B cell (primary cell): Measurements from ENCODE around the gene NUB1. TPM values are rescaled to one million over a fixed set of nuclear protein-coding genes. Genes with fewer than 3 reads are reported as not detected.

Experiments
- ATAC-seq: fragments of 200-7000 bp; cut with Tn5 transposase; one replicate; pipeline ENCODE4 v1.10.0; 2021; ENCODE audit warnings: low read depth, mild to moderate bottlenecking, moderate number of reproducible peaks, moderate library complexity
- CTCF ChIA-PET: fragments of 350-600 bp; sonication (Branson Sonifier 250); formaldehyde crosslinking; loops from one replicate; lab custom pipeline; 2021; ENCODE audit warnings: antibody characterized with exemption, inconsistent platforms; lab: Charles Lee
- POLR2A ChIA-PET: fragments of 350-600 bp; sonication (Branson Sonifier 250); formaldehyde crosslinking; loops from one replicate; lab custom pipeline; 2021; ENCODE audit warnings: antibody characterized with exemption; lab: Charles Lee
- DNase-seq: peaks from one replicate; pipeline ENCODE4 v3.0.0; 2013
- H2AFZ ChIP-seq: 2 replicates; pipeline ENCODE4 v1.6.1; 2012; ENCODE audit warnings: mild to moderate bottlenecking, low read depth, low read length; ENCODE audit not compliant: insufficient read depth, poor library complexity, severe bottlenecking
- H3K27ac ChIP-seq, 2 donors: 1 replicate in 1 of 2; 2 replicates in 1 of 2; pipeline ENCODE4 v1.5.1; 2012 to 2013; ENCODE audit warnings: low read length in 2 of 2, mild to moderate bottlenecking in 2 of 2, moderate library complexity in 1 of 2
- H3K27me3 ChIP-seq, 4 experiments: fragments of 200-600 bp in 1 of 4; sonication (generic) in 1 of 4; replicated peaks in 1 of 4; 1 replicate in 2 of 4; 2 replicates in 2 of 4; pipeline versions ENCODE4 v1.6.1 to v1.7.0; 2013 to 2016; ENCODE audit warnings: low read length in 3 of 4, mild to moderate bottlenecking in 2 of 4, mixed read lengths in 1 of 4, moderate library complexity in 1 of 4; ENCODE audit not compliant: insufficient read depth in 4 of 4, control insufficient read depth in 3 of 4; ENCODE audit errors: control extremely low read depth in 1 of 4
- H3K36me3 ChIP-seq, 2 experiments: replicated peaks in 1 of 2; 1 replicate in 1 of 2; 2 replicates in 1 of 2; pipeline versions ENCODE4 v1.6.1 to v1.7.1; 2013; ENCODE audit warnings: low read length in 1 of 2; ENCODE audit not compliant: insufficient read depth in 2 of 2, control insufficient read depth in 1 of 2; ENCODE audit errors: control extremely low read depth in 1 of 2, extremely low read depth in 1 of 2
- H3K4me1 ChIP-seq, 2 donors: fragments of 200-600 bp in 1 of 2; sonication (generic) in 1 of 2; 1 replicate in 1 of 2; 2 replicates in 1 of 2; pipeline versions ENCODE4 v1.5.1 to v1.6.1; 2013 to 2017; ENCODE audit warnings: low read length in 2 of 2; ENCODE audit not compliant: control insufficient read depth in 2 of 2, insufficient read depth in 2 of 2
- H3K4me2 ChIP-seq: replicated peaks from 2 replicates; pipeline ENCODE3; 2012; ENCODE audit warnings: mild to moderate bottlenecking, low read depth, low read length; ENCODE audit not compliant: poor library complexity, severe bottlenecking
- H3K4me3 ChIP-seq, 5 experiments: fragments of 200-600 bp in 1 of 5; sonication (generic) in 1 of 5; 1 replicate in 3 of 5; 2 replicates in 2 of 5; pipeline versions ENCODE4 v1.5.1 to v1.7.0; 2011 to 2016; ENCODE audit warnings: low read length in 4 of 5, mild to moderate bottlenecking in 4 of 5, low read depth in 2 of 5, control low read depth in 1 of 5, moderate library complexity in 1 of 5; ENCODE audit not compliant: insufficient read depth in 1 of 5; ENCODE audit errors: control extremely low read depth in 1 of 5, extremely low read depth in 1 of 5
- H3K79me2 ChIP-seq: fragments of 200-600 bp; sonication (generic); one replicate; pipeline ENCODE4 v1.6.0; 2016; ENCODE audit warnings: low read length; ENCODE audit not compliant: control insufficient read depth, insufficient read depth
- H3K9ac ChIP-seq: fragments of 200-600 bp; sonication (generic); 2 replicates; pipeline ENCODE4 v1.6.1; 2017; ENCODE audit warnings: mild to moderate bottlenecking, low read length, moderate library complexity
- H3K9me3 ChIP-seq, 3 donors: one replicate each; pipeline versions ENCODE4 v1.6.1 to v1.7.1; 2013; ENCODE audit warnings: low read length in 2 of 3; ENCODE audit not compliant: control insufficient read depth in 2 of 3, insufficient read depth in 1 of 3; ENCODE audit errors: control extremely low read depth in 1 of 3
- H4K20me1 ChIP-seq: 2 replicates; pipeline ENCODE4 v1.6.0; 2012; ENCODE audit warnings: mild to moderate bottlenecking, low read length; ENCODE audit not compliant: insufficient read depth, control insufficient read depth, poor library complexity, severe bottlenecking
- H3K27ac Mint-ChIP-seq: one replicate; pipeline ENCODE4 v1.8.0; 2021; ENCODE audit warnings: mixed read lengths
- H3K27me3 Mint-ChIP-seq: one replicate; pipeline ENCODE4 v1.8.0; 2021; ENCODE audit warnings: mixed read lengths
- H3K4me1 Mint-ChIP-seq: one replicate; pipeline ENCODE4 v1.8.0; 2021; ENCODE audit warnings: mixed read lengths
- H3K4me3 Mint-ChIP-seq: one replicate; pipeline ENCODE4 v1.8.0; 2021; ENCODE audit warnings: mixed read lengths
- H3K9me3 Mint-ChIP-seq: one replicate; pipeline ENCODE4 v1.8.0; 2022; ENCODE audit warnings: mixed read lengths; ENCODE audit not compliant: insufficient read depth
- CTCF ChIP-seq: fragments of 200-600 bp; IDR thresholded peaks from one replicate; pipeline ENCODE4 v1.8.0; 2022; ENCODE audit warnings: antibody characterized with exemption, mild to moderate bottlenecking
- EZH2 ChIP-seq: IDR thresholded peaks from 2 replicates; pipeline ENCODE4 v1.6.1; 2012; ENCODE audit warnings: borderline replicate concordance, low read depth, mild to moderate bottlenecking, moderate library complexity, low read length; ENCODE audit not compliant: insufficient read depth, poor library complexity, severe bottlenecking
- WGBS: methylation state at CpG from one replicate; pipeline ENCODE4 v1.1.5; 2013; ENCODE audit warnings: missing lambda C conversion rate; ENCODE audit not compliant: insufficient coverage; 5-methylcytosine and 5-hydroxymethylcytosine counted together
- intact Hi-C: fragments of 100-400 bp; cut with micrococcal nuclease; formaldehyde crosslinking; loops from one replicate; pipeline ENCODE4 v1.10.0; 2022
- polyA plus RNA-seq: library from polyadenylated mRNA; depleted of rRNA; stranded (reverse); fragments of >200 nt; gene quantifications from 2 replicates; pipeline ENCODE4 v1.2.3, GENCODE V29; 2012
- total RNA-seq, 2 donors: library from RNA; stranded (reverse); fragments of 120-200 nt in 1 of 2; gene quantifications; 1 replicate in 1 of 2; 2 replicates in 1 of 2; pipeline versions ENCODE4 v1.2.3 to v1.2.4, GENCODE V29; 2013 to 2022

NUB1 gene
- total and polyA plus RNA-seq, 2 donors (not counting 1 experiment from before 2014, with no cell fraction given): 55.0 to 104 TPM

DNA sequence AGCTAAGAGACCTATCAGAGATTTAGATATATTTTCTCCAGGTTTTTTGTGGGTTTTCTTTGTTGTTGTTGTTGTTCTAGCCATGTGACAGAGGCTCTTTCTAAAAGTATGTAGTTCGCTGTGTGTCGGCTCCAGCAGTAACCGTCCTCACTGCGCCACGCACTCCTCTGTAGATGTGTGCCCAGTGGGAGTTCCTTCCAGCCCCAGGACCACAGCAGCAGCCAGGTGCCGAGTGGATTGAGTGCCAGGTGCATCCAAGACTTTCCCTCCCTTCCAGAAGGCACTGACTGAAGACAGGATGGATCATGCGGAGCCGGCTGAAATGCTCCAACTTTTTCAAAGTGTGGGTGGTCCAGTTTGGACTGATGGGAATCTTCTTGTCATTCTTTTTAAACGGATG lies 36.4 kb downstream of the NUB1 start:
- Mint-ChIP-seq H3K4me1 (peaks cover 23% of the 10 kb centered on the region), H3K9me3 (no peaks in the 10 kb centered on the region), H3K27ac (no peak overlapping the region), H3K4me3 (no peak overlapping the region), H3K27me3 (peaks cover 6% of the 10 kb centered on the region)
- ATAC-seq (no peak), DNase-seq (no peak)
- no peaks in the 10 kb centered on the region for H3K79me2 ChIP-seq
- no peak overlapping the region for H2AFZ ChIP-seq
- TF ChIP-seq CTCF (no peak), EZH2 (no peak)
- ChIA-PET CTCF (interaction anchor here (1.1 to 2.2 kb wide), 4 partner anchors 9 to 69 kb away, joined by 3 to 9 read pairs (median 3); no protein-coding TSS in a partner anchor), POLR2A (no interaction called here)
- peaks cover 0 to 12% (median 6%) of the 10 kb centered on the region in 4 experiments for H3K27me3 ChIP-seq
- intact Hi-C loops: no loop called here
- peaks cover 0 to 49% of the 10 kb centered on the region in 2 experiments for H3K36me3 ChIP-seq
- peaks cover 18 to 23% of the 10 kb centered on the region in 2 donors for H3K4me1 ChIP-seq
- peaks cover 0 to 5% (median 0%) of the 10 kb centered on the region in 3 donors for H3K9me3 ChIP-seq
- no peak overlapping the region for H3K4me2 ChIP-seq
- 100% methylated on average over 3 of the region's 9 CpGs for WGBS
- no peak overlapping the region for H3K9ac ChIP-seq
- peaks cover 13% of the 10 kb centered on the region for H4K20me1 ChIP-seq
- H3K4me3 ChIP-seq: no peak overlapping the region
- H3K27ac ChIP-seq: no peak overlapping the region

DNA sequence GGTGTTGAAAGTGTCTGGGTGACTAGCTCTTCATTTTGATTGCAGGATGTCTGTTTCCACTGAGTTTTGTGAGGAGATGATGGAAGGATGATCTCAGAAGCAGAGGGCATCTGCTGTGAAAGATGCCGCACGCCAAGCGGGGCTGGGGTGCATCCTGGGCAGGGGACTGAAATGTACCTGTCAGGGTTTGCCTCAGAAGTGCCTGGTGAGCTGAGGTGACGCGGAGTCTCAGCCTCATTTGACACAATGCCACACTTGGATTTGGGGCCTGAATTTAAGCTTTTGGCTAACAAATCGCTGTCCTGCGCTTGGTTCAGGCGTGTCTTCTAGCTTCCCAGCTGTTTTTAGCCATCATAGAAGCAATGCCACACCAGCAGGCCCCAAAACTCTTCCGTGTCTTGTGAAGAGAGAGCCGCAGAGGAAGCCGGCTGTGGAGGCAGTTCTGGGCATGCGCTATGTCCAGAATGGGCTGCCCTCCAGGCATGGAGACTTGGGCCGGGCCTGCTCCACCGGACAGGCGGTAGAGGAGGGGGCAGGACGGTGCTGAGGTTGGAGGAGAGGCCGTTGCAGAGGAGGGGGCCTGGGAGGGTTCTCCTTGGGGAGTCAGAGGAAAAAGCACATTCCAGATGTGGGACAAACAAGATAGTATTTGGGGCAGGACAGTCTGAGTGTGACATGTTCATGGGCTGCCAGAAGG lies 37.0 kb downstream of the NUB1 start:
- peaks cover 18 to 23% of the 10 kb centered on the region in 2 donors for H3K4me1 ChIP-seq
- no peak overlapping the region for H3K4me3 ChIP-seq
- H3K4me2 ChIP-seq: no peak overlapping the region
- WGBS: 97% methylated on average over 14 of the region's 17 CpGs
- no peaks in the 10 kb centered on the region for H3K79me2 ChIP-seq
- H3K9ac ChIP-seq: no peak overlapping the region
- peaks cover 0 to 6% (median 0%) of the 10 kb centered on the region in 3 donors for H3K9me3 ChIP-seq
- Mint-ChIP-seq H3K27me3 (peaks cover 6% of the 10 kb centered on the region), H3K27ac (peak overlapping the region; percentile 15), H3K4me3 (peak overlapping the region; percentile 52), H3K9me3 (no peaks in the 10 kb centered on the region), H3K4me1 (peaks cover 23% of the 10 kb centered on the region)
- peaks cover 6% of the 10 kb centered on the region for H4K20me1 ChIP-seq
- ATAC-seq: no peak
- H3K27ac ChIP-seq: no peak overlapping the region
- CTCF ChIA-PET: interaction anchor here (1.1 to 2.2 kb wide), 4 partner anchors 10 to 69 kb away, joined by 3 to 9 read pairs (median 3); no protein-coding TSS in a partner anchor
- POLR2A ChIA-PET: no interaction called here
- DNase-seq: no peak
- intact Hi-C loops: no loop called here
- H3K27me3 ChIP-seq: peaks cover 0 to 12% (median 6%) of the 10 kb centered on the region in 4 experiments
- H2AFZ ChIP-seq: no peak overlapping the region
- TF ChIP-seq EZH2 (no peak), CTCF (no peak)
- H3K36me3 ChIP-seq: peaks cover 0 to 44% of the 10 kb centered on the region in 2 experiments
